Measurements from ENCODE around the gene KIFC1.

DNA sequence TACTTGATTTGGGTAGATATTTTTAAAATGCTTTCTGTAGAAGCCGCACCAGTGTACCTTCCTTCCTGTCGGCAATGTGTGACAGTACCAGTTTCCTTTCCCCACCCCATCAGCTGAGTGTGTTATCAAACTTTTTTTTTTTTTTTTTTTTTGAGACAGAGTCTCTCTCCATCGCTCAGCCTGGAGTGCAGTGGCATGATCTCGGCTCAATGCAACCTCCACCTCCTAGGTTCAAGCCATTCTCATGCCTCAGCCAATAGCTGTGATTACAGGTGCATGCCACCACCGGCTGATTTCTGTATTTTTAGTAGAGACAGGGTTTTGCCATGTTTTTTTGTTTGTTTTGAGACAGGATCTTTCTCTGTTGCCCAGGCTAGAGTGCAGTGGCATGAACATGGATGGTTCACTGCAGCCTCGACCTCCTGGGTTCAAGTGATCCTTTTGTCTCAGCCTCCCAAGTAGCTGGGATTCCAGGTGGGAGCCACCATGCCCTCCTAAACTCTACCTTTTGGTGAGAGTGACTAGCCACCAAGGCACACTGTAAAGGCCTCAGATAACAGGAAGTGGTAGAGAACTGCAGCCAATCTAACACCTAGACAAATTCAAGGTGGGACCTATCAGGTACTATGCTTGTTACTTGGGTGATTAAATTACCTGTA lies 47.5 kb upstream of the KIFC1 start:
- TF ChIP-seq BCL6 (CRISPR knock-in tag; IDR thresholded peaks at IDR 0.05) (no peak), POLR2AphosphoS2 (IDR thresholded peaks at IDR 0.05; ENCODE audit: low read length) (no peak), FOS (IDR thresholded peaks at IDR 0.05; ENCODE audit: extremely low read depth, insufficient read length) (no peak), GABPB1 (CRISPR knock-in tag; IDR thresholded peaks at IDR 0.05) (no peak), NR1H2 (CRISPR knock-in tag; IDR thresholded peaks at IDR 0.05) (no peak), CCNT2 (IDR thresholded peaks at IDR 0.05; ENCODE audit: borderline replicate concordance, extremely low read depth, insufficient read length, low read depth, low read length) (no peak), TGIF2 (CRISPR knock-in tag; IDR thresholded peaks at IDR 0.05) (no peak), HMG20B (CRISPR knock-in tag; IDR thresholded peaks at IDR 0.05) (no peak)
- TF ChIP-seq, protein P1, sequence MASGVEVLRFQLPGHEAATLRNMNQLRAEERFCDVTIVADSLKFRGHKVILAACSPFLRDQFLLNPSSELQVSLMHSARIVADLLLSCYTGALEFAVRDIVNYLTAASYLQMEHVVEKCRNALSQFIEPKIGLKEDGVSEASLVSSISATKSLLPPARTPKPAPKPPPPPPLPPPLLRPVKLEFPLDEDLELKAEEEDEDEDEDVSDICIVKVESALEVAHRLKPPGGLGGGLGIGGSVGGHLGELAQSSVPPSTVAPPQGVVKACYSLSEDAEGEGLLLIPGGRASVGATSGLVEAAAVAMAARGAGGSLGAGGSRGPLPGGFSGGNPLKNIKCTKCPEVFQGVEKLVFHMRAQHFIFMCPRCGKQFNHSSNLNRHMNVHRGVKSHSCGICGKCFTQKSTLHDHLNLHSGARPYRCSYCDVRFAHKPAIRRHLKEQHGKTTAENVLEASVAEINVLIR (CRISPR knock-in tag; IDR thresholded peaks at IDR 0.05): no peak
- TF ChIP-seq, protein P2, sequence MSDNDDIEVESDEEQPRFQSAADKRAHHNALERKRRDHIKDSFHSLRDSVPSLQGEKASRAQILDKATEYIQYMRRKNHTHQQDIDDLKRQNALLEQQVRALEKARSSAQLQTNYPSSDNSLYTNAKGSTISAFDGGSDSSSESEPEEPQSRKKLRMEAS (CRISPR knock-in tag; IDR thresholded peaks at IDR 0.05): no peak
- TF ChIP-seq, protein P3, sequence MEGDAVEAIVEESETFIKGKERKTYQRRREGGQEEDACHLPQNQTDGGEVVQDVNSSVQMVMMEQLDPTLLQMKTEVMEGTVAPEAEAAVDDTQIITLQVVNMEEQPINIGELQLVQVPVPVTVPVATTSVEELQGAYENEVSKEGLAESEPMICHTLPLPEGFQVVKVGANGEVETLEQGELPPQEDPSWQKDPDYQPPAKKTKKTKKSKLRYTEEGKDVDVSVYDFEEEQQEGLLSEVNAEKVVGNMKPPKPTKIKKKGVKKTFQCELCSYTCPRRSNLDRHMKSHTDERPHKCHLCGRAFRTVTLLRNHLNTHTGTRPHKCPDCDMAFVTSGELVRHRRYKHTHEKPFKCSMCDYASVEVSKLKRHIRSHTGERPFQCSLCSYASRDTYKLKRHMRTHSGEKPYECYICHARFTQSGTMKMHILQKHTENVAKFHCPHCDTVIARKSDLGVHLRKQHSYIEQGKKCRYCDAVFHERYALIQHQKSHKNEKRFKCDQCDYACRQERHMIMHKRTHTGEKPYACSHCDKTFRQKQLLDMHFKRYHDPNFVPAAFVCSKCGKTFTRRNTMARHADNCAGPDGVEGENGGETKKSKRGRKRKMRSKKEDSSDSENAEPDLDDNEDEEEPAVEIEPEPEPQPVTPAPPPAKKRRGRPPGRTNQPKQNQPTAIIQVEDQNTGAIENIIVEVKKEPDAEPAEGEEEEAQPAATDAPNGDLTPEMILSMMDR (IDR thresholded peaks at IDR 0.05 in 2 of 3, conservative IDR thresholded peaks at IDR 0.05 in 1 of 3; ENCODE audit: insufficient read depth in 2 of 3, low read depth in 1 of 3, low read length in 3 of 3): no peak
- TF ChIP-seq, protein P4, sequence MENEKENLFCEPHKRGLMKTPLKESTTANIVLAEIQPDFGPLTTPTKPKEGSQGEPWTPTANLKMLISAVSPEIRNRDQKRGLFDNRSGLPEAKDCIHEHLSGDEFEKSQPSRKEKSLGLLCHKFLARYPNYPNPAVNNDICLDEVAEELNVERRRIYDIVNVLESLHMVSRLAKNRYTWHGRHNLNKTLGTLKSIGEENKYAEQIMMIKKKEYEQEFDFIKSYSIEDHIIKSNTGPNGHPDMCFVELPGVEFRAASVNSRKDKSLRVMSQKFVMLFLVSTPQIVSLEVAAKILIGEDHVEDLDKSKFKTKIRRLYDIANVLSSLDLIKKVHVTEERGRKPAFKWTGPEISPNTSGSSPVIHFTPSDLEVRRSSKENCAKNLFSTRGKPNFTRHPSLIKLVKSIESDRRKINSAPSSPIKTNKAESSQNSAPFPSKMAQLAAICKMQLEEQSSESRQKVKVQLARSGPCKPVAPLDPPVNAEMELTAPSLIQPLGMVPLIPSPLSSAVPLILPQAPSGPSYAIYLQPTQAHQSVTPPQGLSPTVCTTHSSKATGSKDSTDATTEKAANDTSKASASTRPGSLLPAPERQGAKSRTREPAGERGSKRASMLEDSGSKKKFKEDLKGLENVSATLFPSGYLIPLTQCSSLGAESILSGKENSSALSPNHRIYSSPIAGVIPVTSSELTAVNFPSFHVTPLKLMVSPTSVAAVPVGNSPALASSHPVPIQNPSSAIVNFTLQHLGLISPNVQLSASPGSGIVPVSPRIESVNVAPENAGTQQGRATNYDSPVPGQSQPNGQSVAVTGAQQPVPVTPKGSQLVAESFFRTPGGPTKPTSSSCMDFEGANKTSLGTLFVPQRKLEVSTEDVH (IDR thresholded peaks at IDR 0.05; ENCODE audit: low read depth, partially characterized antibody): no peak
